K562 (cell line): Measurements from ENCODE around the gene ANKRD49. TPM values are rescaled to one million over a fixed set of nuclear protein-coding genes. Genes with fewer than 3 reads are reported as not detected.

Experiments used
- SIRT6 ChIP-seq: IDR thresholded peaks from one replicate; pipeline ENCODE4 v1.6.1; 2012; ENCODE audit warnings: low read depth, mild to moderate bottlenecking, control low read depth, inconsistent platforms, low read length, moderate library complexity
- SMARCC2 ChIP-seq: fragments of 450-650 bp; IDR thresholded peaks from 2 replicates; pipeline ENCODE4 v1.6.1; 2017; ENCODE audit warnings: antibody characterized with exemption, moderate library complexity, mild to moderate bottlenecking, low read depth
- STAT6 ChIP-seq: sonication (generic); formaldehyde crosslinking; IDR thresholded peaks from 2 replicates; pipeline ENCODE4 v1.8.1; 2023; ENCODE audit warnings: mild to moderate bottlenecking, missing genetic modification reagents
- ZBTB12 ChIP-seq: fragments of 250-450 bp; sonication (Bioruptor Pico); IDR thresholded peaks from 2 replicates; pipeline ENCODE4 v1.4.0; 2020
- ZBTB33 ChIP-seq: sonication (generic); formaldehyde crosslinking; IDR thresholded peaks from 2 replicates; pipeline ENCODE4 v1.8.1; 2023; ENCODE audit warnings: mild to moderate bottlenecking, missing genetic modification reagents
- ZFP91 ChIP-seq: sonication (generic); formaldehyde crosslinking; IDR thresholded peaks from 2 replicates; pipeline ENCODE4 v1.8.0; 2022; ENCODE audit warnings: mild to moderate bottlenecking, missing genetic modification reagents
- ZNF217 ChIP-seq: sonication (generic); formaldehyde crosslinking; IDR thresholded peaks from 2 replicates; pipeline ENCODE4 v1.8.0; 2022; ENCODE audit warnings: mild to moderate bottlenecking, missing genetic modification reagents
- ZNF232 ChIP-seq: sonication (generic); formaldehyde crosslinking; IDR thresholded peaks from 2 replicates; pipeline ENCODE4 v1.8.0; 2022; ENCODE audit warnings: mild to moderate bottlenecking, missing genetic modification reagents
- ZNF407 ChIP-seq: fragments of 450-650 bp; IDR thresholded peaks from 2 replicates; pipeline ENCODE4 v1.6.1; 2016; ENCODE audit warnings: low read depth
- polyA plus RNA-seq, 8 experiments: library from polyadenylated mRNA; depleted of rRNA in 4 of 8; stranded (reverse) in 5 of 8; unstranded in 3 of 8; fragments of >200 nt; fragmentation: Nextera tagmentation in 2 of 8; fragmentation: Illumina TruSeq in 1 of 8; extraction: Ambion mirVana in 2 of 8; extraction: Trizol in 1 of 8; gene quantifications; 2 replicates each; pipeline versions ENCODE4 v1.2.1 to v1.2.3, GENCODE V29; 2011 to 2014; ENCODE audit warnings: inconsistent platforms in 1 of 8, missing spikeins in 1 of 8
- total RNA-seq, 7 experiments: library from RNA; depleted of rRNA in 6 of 7; stranded (reverse); fragments of >200 nt in 6 of 7; fragmentation: Illumina TruSeq in 2 of 7; extraction: Trizol in 2 of 7; gene quantifications; 2 replicates each; pipeline versions ENCODE4 v1.2.1 to v1.2.3, GENCODE V29; 2011 to 2021; ENCODE audit warnings: low replicate concordance in 1 of 7

The ANKRD49 gene
- total and polyA plus RNA-seq, 9 of the 15 experiments (the other 6 are each of a cell fraction or from before 2014, with no cell fraction given) = 13.4 to 43.5 (median 30.6) TPM

- TF ChIP-seq STAT6 (CRISPR knock-in tag) (no peak), ZFP91 (no peak), ZBTB33 (CRISPR knock-in tag) (peak; percentile 16; the same call in 1 of the 2 replicates), ZNF232 (CRISPR knock-in tag) (no peak), ZNF217 (CRISPR knock-in tag) (no peak), ZNF407 (no peak), SIRT6 (no peak), SMARCC2 (no peak), ZBTB12 (no peak)
Measured at GRCh38 chr11:94511932-94512781, 18.4 kb downstream of the ANKRD49 start, which contains the start of gene C11orf97 (continued).
